HG02642 (cell line): Measurements from ENCODE around the gene ZBTB20.

Experiments used
- ATAC-seq: cut with Tn5 transposase; IDR thresholded peaks from one replicate; pipeline ENCODE4 v1.9.1; 2021; ENCODE audit warnings: mild to moderate bottlenecking; ENCODE audit not compliant: unreplicated experiment, poor library complexity

Gene ZBTB20

GRCh38 chr3:114615523-114616085 lies 531.5 kb downstream of the ZBTB20 start:
- no peak for ATAC-seq

- no peak for ATAC-seq
Observed at GRCh38 chr3:114609973-114610630, 537.0 kb downstream of the ZBTB20 start.

GRCh38 chr3:114608293-114608692 lies 538.8 kb downstream of the ZBTB20 start:
- no peak for ATAC-seq

- ATAC-seq = no peak
Observed at GRCh38 chr3:114606336-114606735, 540.8 kb downstream of the ZBTB20 start.

GRCh38 chr3:114600571-114600970 lies 546.5 kb downstream of the ZBTB20 start:
- no peak for ATAC-seq

- ATAC-seq = no peak
Observed at GRCh38 chr3:114597871-114598270, 549.2 kb downstream of the ZBTB20 start.

GRCh38 chr3:114597012-114597411 lies 550.1 kb downstream of the ZBTB20 start:
- ATAC-seq = no peak

- no peak for ATAC-seq
Observed at GRCh38 chr3:114596147-114596546, 550.9 kb downstream of the ZBTB20 start.

GRCh38 chr3:114595522-114596028 lies 551.5 kb downstream of the ZBTB20 start:
- no peak for ATAC-seq

- ATAC-seq = no peak
Observed at GRCh38 chr3:114590309-114591047, 556.6 kb downstream of the ZBTB20 start.

GRCh38 chr3:114587986-114588385 lies 559.1 kb downstream of the ZBTB20 start:
- ATAC-seq = no peak

- no peak for ATAC-seq
Observed at GRCh38 chr3:114586119-114586518, 561.0 kb downstream of the ZBTB20 start.

GRCh38 chr3:114585687-114586086 lies 561.4 kb downstream of the ZBTB20 start:
- no peak for ATAC-seq

GRCh38 chr3:114584734-114585371 lies 562.2 kb downstream of the ZBTB20 start:
- no peak for ATAC-seq

- peak; percentile 94 for ATAC-seq
Observed at GRCh38 chr3:114582929-114583328, 564.2 kb downstream of the ZBTB20 start.

GRCh38 chr3:114572364-114573062 lies 574.6 kb downstream of the ZBTB20 start:
- ATAC-seq = no peak

- ATAC-seq = no peak
Observed at GRCh38 chr3:114571363-114571762, 575.7 kb downstream of the ZBTB20 start.

- no peak for ATAC-seq
Observed at GRCh38 chr3:114569186-114569585, 577.9 kb downstream of the ZBTB20 start.

GRCh38 chr3:114567771-114568170 lies 579.3 kb downstream of the ZBTB20 start:
- ATAC-seq = no peak

- no peak for ATAC-seq
Observed at GRCh38 chr3:114566767-114567166, 580.3 kb downstream of the ZBTB20 start.
